Measurements from ENCODE around the gene TP53.

The TP53 gene

DNA sequence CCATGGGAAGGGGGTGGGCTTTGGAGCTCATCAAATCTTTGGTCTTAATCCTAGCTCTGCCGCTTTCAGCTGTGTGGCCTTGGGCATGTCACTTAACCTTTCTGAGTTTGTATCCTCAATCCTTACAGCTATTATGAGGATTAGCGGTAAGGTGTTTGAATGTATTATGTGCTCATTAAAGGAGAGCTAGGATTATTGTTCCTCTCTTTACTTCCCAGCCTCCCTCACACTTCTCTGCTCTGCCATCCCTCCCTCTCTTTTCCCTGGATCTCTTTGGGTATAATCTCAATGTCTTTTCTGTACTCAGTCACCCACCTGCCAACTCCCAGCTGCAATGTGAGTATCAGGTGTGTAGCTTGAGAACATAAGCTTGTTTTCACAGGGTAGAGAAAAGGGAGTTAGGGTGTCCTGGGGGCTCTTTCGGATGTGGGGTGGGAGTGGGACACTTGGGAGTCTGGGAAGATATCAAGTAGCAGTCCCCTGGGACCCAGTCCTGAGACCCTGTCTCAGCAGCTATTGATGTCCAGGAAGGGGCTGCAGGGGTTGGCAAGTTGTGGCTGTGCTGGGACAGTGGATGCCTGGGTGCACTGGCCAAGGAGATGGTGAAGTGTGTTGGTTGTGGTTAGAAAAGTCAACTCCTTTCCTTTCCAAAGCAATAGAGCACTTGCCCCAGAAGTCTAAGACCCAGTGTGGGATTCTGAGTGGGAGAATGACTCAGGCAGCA is 19.5 kb upstream of the TP53 start:
- DNase-seq (ENCODE audit: low read depth in 2 of 2): no peak

DNA sequence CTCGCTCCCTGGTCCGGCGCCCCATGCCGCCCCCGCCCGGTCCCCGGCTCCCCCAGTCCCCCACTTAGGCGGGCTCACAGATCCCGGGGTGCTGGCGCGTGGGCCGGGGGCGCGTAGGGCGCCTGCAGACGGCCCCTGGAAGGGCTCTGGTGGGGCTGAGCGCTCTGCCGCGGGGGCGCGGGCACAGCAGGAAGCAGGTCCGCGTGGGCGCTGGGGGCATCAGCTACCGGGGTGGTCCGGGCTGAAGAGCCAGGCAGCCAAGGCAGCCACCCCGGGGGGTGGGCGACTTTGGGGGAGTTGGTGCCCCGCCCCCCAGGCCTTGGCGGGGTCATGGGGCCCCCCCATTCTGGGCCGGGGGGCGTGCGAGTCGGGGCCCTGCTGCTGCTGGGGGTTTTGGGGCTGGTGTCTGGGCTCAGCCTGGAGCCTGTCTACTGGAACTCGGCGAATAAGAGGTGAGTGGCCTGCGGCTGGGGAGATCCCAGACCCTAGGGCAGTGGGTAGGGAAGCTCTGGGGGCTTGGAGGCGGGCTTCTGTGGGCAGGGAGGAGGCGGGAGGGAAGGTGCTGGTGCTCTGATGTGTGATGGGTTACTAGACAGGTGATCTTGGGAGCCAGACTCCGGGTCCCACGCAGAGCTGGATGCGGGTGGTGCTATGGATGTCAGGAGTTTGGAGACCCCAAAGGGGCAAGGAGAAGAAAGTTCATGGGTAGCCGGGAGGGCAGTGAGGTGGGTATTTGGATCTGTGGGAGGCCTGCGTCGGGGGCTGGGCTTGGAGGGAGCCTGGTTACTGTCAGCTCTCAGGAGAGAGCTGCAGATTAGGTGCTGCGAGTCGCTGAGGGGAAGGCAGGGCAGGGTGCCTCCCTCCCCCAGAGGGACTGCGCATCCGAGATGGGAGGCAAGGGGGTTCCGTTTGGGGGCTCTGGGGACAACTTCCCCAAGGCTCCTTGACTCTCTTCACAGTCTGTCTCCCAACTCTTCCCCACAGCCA is 18.3 kb upstream of the TP53 start:
- DNase-seq (ENCODE audit: low read depth in 2 of 2): no peak

DNA sequence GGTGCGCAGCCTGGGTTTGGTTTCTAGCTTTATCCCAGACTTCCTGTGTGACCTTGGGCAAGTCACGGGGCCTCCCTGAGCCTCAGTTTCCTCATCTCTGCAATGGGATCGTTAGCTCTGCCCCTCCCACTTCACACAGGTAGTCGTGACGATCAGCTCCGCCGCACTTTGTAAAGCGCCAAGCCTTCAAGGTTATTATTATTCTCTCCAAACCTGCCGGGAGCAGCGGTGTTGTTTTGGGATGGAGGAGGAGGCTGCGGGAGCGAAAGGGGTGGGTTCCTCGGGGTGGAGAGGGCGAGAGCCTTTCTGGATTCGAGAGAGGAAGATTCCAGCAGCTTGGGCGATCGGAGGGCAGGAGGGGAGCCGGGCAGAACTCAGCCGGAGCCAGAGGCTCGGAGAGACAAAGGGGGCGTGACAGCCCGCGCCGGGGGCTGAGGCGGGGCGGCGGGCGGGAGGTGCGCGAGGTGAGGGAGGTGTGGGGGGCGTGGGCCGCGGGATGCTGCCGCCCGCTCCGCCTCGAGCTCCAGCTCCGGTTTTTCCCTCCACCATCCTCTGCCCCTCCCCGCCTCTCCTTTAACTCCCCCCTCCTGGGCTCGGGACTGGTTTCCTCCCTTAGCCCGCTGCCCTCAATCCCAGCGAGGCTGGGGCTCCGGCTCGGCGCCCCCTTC is 17.4 kb upstream of the TP53 start, which contains the start of gene EFNB3:
TSS of gene EFNB3 (plus strand) at position 602 of the 668 bp plus-strand sequence. CDS start 397 bp downstream, outside the sequence.
- no peak for DNase-seq (ENCODE audit: low read depth in 2 of 2)

DNA sequence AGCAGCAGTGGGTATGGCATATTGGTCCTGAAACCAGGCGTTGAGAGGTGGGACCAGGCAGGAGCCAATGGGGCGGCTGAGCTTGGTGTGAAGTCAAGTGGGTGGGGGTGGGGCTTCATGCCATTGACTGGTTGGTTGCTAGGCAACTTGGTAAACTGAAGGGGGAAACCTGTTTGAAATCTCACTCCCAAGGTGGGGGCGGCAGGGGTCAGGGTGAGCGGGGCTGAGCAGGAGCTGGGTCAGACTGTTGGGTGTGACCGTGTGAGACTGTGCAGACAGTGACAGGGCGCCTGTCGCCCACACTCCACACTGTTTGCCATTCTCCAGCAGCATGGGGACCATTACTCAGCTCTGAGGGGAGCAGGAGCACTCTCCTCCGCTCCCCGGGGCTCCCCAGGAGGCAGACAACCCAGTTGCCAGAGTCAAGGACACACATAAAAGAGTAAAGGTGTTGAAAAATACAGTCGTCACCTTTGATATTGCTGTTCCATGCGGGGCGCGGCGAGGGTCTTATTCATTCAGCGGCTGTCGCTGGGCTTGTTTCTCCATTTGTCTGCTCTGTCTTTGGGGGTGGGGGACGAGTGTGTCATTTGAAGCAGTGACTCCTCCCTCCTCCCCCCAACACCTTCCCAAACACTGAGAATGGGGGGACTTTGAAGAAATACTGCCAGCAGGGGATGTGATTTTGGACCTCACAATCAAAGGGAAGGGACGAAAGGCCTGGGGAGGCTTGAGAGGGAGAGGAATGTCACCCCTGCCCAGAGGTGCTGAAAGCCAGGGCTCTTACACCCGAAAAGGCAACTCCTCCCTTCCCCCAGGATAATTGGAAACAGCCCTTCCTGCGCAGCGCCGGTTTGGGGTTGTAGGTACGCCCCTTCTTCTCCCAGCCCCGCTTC is 16.5 kb upstream of the TP53 start:
- DNase-seq (ENCODE audit: low read depth in 2 of 2): no peak

DNA sequence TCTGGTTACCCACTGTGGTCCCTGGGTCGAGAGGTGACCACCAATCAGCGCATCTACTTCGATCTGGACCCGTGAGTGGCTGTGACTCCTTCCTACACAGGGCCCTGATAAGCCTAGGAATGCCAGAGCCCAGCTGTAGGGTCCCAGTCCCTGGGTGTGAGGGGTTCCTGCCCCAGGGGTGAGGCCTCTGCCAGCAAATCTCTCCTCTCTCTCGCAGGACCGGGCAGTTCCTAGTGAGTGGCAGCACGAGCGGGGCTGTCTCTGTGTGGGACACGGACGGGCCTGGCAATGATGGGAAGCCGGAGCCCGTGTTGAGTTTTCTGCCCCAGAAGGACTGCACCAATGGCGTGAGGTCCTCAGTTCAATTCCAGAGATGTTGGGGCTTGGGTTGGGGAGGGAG is 15.5 kb upstream of the TP53 start:
- no peak for DNase-seq (ENCODE audit: low read depth in 2 of 2)

DNA sequence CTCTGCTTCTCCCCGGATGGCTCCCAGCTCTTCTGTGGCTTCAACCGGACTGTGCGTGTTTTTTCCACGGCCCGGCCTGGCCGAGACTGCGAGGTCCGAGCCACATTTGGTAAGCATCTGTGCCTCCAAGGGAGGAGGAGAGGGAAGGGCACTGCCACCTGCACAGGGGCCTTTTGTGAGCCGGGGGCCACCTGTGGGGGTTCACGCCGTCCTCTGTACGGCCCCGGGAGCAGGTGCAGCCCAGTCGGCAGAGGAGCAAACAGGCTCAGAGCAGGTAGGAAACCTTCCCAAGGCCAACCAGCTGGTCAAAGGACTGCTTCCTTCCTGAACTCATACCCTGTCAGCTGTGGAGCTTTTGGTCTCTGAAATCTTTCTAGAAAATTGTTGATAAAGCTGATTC is 14.4 kb upstream of the TP53 start:
- DNase-seq (ENCODE audit: low read depth in 2 of 2): no peak

DNA sequence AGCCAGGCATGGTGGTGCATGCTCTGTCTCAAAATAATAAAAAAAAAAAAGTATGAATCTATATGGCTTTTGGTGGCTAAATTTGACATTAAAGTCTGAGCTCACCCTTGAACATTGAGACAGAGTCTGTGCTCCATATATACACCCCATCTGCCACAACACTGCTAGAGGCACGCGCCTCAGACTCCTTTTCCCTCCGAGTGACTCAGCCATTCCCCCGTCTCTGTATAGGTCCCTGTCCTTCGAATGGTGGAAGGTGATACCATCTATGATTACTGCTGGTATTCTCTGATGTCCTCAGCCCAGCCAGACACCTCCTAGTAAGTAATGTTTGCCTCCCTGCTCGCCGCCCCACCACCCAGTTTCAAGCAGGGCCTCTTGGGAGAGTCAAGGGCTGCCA is 13.2 kb upstream of the TP53 start:
- no peak for DNase-seq (ENCODE audit: low read depth in 2 of 2)

DNA sequence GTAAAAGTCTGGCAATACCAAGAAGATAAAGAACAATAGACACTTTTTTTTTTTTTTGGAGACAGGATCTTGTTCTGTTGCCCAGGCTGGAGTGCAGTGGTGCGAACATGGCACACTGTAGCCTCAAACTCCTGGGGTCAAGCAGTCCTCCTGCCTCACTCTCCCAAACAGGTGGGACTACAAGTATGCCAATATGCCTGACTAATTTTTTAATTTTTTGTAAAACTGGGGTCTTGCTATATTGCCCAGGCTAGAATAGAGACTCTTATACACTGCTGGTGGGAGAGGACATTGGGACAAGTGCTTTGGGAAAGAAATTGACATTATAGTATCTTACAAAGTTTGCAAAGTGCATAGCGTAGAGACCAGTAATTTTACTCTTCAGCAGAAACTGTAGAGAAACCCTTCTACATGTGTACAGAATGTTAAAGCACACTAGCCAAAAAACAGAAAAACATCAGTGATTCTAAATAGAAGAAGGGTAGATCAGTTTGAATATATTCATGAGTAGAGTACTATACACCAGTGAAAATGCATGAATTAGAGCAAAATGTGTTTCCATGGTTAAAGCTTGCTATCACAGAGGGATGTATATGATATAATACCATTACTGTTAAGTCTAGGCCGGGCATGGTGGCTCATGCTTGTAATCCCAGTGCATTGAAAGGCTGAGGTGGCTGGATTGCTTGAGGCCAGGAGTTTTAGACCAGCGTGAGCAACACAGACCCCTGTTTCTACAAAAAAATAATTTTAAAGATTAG is 10.7 kb upstream of the TP53 start:
- no peak for DNase-seq (ENCODE audit: low read depth in 2 of 2)

DNA sequence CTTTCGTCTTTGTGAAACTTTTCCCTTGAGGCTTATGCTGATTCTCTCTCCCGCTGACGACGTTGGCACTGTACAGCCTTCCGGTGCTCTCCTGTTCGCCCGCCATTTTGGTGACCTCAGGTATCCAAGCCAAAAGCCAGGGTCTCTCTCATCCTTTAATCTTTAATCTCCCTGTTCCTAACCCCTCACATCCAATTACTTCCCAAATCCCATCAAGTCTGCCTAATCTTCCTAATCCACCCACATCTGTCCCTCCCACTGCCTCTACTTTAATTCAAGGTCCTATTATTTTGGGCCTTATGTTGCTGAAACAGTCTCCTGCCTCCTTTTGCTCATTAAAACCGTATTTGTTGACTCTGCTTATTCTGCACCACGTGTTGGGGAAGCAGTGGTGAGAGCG is 8.3 kb upstream of the TP53 start:
- no peak for DNase-seq (ENCODE audit: low read depth in 2 of 2)

DNA sequence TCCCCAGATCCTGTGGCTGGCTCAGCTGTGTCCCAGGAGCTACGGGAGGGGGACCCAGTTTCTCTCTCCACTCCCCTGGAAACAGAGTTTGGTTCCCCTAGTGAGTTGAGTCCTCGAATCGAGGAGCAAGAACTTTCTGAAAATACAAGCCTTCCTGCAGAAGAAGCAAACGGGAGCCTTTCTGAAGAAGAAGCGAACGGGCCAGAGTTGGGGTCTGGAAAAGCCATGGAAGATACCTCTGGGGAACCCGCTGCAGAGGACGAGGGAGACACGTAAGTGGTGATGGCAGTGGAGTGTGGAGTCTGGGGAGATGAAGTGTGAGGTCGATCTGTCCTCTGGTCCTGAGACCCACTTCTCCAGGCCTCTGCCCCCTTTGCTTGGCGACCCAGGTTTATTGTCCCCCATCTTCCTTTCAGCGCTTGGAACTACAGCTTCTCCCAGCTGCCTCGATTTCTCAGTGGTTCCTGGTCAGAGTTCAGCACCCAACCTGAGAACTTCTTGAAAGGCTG is 1.6 kb upstream of the TP53 start:
- no peak for DNase-seq (ENCODE audit: low read depth in 2 of 2)

DNA sequence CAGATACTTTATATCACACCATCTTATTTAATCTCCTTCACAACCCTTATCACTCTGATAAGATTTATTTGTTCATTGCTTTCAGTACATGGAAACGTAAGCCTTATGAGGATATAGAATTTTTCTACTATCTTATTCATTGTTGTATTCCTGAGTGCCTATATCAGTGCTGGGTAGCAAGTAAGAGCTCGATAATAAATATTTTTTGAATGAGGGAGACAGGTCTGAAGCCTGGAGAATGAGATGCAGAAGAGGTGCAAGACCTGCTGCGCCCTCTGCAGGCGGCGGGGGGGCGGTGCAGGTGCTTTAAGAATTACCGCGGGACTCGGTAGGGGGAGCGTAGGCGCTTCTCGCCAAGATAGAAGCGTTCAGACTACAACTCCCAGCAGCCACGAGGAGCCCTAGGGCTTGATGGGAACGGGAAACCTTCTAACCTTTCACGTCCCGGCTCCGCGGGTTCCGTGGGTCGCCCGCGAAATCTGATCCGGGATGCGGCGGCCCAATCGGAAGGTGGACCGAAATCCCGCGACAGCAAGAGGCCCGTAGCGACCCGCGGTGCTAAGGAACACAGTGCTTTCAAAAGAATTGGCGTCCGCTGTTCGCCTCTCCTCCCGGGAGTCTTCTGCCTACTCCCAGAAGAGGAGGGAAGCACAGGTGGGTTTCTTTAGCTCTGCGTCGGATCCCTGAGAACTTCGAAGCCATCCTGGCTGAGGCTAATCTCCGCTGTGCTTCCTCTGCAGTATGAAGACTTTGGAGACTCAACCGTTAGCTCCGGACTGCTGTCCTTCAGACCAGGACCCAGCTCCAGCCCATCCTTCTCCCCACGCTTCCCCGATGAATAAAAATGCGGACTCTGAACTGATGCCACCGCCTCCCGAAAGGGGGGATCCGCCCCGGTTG is 868 bp upstream of the TP53 start, which contains the start of gene WRAP53:
TSS of gene WRAP53 (plus strand) at position 570 of the 900 bp plus-strand sequence. CDS start at position 742, 172 bp downstream.
- peak; percentile 97 to 98 for DNase-seq (ENCODE audit: low read depth in 2 of 2)

DNA sequence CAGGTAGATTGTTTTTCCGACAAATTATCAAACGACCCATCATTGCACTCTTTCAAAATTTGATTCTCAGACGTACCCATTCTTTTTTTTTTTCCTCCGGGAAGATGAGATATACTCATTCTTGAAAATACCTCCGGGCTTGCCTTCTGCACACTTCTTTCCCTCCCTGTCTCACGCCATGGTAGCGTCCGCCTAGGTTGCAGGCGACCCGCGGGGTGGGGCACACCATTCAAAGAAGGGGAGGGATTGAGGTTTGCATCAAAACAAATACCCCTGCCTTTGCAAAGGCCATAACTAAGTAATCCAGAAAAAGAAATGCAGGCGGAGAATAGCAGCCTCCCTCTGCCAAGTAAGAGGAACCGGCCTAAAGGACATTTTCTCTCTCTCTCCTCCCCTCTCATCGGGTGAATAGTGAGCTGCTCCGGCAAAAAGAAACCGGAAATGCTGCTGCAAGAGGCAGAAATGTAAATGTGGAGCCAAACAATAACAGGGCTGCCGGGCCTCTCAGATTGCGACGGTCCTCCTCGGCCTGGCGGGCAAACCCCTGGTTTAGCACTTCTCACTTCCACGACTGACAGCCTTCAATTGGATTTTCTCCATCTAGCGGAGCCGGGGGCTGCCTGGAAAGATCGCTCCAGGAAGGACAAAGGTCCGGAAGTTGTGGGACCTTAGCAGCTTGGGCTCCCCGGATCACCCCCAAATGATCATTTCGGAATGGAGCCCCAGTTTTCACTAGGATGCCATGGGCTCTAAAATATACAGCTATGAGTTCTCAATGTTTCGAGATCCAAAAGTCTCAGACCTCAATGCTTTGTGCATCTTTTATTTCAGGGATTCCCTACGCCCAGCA is 843 bp downstream of the TP53 start:
- peak; percentile 55 to 73 for DNase-seq (ENCODE audit: low read depth in 2 of 2)

DNA sequence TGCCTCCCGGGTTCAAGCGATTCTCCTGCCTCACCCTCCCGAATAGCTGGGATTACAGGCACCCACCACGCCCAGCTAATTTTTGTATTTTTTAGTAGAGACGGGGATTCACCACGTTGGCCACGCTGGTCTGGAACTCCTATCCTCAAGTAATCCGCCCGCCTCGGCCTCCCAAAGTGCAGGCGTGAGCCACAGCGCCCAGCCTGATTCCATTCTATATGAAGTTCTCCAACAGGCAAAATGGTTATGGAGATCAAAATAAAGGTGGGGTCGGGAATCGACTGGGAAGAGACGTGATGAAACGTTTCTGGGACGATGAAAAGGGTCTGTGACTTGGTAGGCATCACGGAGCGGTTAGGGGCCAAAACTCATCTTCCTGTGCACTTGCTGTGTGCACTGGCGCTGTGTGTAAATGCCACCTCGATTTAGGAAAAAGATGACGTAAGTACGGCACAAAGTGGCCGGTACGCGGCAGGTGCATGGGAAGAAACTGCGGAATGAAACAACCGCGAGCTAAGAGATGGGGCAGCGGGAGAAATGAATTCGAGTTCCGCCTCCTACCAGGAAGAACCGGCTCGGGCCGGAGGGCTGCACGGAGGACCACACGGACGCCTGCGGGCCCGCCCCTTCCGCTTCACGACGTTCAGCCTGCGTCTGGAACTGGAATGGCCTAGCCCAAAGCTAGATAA is 1.6 kb downstream of the TP53 start:
- peak; percentile 83 to 84 for DNase-seq (ENCODE audit: low read depth in 2 of 2)

DNA sequence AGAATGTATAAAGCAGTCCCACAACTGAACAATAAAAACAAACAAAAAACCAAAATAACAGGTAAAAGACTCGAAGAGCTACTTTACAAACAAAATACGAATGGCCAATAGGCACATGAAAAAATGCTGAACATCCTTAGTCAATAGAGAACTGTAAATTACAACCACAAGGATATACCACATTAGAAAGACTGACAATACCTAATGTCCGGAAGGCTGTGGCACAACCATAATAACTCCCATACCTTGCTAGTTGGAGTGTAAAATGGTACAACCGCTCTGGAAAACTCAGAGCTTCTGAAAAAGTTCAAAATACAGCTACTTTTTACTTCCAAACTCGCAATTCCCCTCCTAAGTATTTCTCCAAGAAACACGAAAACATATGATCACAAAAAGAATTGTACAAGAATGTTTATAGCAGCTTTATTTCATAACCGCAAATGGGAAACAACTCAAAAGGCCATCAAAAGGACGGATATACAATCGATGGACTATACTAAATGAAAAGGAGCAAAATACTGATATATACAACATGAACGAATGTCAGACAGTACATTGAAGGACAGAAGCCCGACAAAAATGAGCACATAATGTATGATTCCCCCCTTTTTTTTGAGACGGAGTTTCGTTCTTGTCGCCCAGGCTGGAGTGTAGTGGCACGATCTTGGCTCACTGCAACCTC is 2.3 kb downstream of the TP53 start:
- no peak for DNase-seq (ENCODE audit: low read depth in 2 of 2)

DNA sequence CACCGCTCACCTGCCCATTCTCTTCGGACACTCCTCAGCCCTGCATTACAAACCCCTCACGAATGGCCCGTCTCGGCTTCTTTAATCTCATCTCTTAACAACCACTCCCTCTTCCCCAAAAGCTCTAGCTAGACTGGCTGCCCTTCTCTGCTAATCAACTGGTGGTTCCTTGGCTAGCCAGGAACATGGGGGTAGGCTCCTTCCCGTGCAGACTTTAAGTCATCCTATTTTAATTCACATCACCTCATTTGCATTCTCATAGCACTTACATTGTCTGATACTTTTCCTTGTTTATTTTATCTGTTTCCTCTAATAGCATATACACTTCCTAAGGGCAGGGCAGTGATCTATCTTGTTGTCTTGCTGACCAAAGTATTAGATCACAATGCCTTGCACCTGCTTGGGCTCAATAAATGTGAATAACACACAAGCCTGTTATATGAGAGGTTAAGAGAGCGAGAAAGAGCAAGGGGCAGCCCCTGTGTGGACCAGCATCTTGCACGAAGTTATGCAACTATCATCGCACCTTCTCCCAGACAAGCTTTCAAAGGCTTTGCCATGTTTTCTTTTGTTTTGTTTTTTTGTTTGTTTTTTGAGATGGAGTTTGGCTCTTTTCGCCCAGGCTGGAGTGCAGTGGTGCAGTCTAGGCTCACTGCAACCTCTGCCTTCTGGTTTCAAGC is 9.8 kb downstream of the TP53 start:
- no peak for DNase-seq (ENCODE audit: low read depth in 2 of 2)

DNA sequence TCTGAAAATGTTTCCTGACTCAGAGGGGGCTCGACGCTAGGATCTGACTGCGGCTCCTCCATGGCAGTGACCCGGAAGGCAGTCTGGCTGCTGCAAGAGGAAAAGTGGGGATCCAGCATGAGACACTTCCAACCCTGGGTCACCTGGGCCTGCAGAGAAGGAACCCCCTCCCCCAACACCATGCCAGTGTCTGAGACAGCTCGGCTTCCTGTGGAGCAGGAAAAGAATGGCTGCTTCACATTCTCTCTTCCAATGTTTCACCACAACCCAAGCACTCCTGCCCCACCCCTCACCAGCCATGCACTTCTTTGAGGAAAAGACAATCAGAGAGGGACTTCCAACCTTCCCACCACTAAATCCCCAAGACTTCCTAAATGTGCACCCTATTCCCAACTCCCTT is 10.8 kb downstream of the TP53 start:
- no peak for DNase-seq (ENCODE audit: low read depth in 2 of 2)
